ENCODE measurements around the gene MDFI.

DNA sequence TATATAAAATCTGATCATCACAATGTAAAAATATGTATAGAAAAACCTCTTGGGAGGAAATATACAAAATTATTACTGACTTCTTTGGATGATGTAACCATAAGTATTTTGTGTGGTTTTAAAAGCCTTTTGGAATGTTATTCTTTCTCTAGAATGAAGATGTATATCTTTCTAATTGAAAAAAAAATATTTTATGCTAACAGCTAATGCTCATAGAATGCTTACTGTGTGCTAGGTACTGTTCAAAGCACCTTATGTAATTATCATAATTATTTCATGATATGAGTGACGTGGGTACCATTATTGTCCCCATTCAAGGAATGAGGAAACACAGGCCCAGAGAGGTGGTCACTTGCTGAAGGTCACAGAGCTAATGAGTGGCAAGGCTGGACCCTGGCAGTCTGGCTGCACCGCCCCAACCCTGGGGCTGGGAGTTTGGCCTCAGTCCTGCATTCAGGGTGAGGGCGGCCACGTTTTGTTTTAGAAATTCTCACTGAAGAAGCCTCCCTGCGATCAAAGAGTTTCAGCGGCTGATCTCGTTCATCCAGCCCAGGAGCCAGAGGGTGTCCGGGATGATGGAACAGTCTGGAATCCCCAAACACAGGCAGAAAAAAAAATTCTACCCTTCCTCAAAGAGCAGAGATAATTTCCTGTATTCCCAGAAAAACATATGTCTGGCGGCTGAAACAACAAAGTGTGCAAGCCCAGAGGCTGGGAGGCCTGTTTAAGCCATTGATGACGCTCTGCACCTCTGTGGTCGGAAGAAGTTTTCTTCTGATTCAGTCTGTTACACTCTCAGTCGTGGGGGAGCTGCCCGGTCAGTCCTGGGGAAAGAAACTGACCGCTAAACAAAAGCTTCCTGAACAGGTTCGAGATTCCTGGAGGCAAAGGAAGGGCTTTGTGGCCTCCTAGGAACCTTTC lies 59.9 kb downstream of the MDFI start:
- TF ChIP-seq, protein P1, sequence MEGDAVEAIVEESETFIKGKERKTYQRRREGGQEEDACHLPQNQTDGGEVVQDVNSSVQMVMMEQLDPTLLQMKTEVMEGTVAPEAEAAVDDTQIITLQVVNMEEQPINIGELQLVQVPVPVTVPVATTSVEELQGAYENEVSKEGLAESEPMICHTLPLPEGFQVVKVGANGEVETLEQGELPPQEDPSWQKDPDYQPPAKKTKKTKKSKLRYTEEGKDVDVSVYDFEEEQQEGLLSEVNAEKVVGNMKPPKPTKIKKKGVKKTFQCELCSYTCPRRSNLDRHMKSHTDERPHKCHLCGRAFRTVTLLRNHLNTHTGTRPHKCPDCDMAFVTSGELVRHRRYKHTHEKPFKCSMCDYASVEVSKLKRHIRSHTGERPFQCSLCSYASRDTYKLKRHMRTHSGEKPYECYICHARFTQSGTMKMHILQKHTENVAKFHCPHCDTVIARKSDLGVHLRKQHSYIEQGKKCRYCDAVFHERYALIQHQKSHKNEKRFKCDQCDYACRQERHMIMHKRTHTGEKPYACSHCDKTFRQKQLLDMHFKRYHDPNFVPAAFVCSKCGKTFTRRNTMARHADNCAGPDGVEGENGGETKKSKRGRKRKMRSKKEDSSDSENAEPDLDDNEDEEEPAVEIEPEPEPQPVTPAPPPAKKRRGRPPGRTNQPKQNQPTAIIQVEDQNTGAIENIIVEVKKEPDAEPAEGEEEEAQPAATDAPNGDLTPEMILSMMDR (IDR thresholded peaks at IDR 0.05; ENCODE audit: low read length) = no peak
- no peak for TF ChIP-seq EZH2 (IDR thresholded peaks at IDR 0.05; ENCODE audit: borderline replicate concordance, low read length)

Measured in OCI-LY1 (cell line).